Thymus (tissue), 11 donors: ENCODE results near the gene ACP7. TPM values are rescaled to one million over a fixed set of nuclear protein-coding genes. Genes with fewer than 3 reads are reported as not detected.

Source experiments
- DNase-seq, 9 donors: peaks; one replicate each; pipeline ENCODE4 v3.0.0-alpha.2; 2013; ENCODE audit warnings: low spot score in 9 of 9, low read depth in 6 of 9, missing footprints in 1 of 9
- H3K27ac ChIP-seq, 2 donors: one replicate each; pipeline ENCODE4 v1.5.1; 2013; ENCODE audit warnings: control low read depth in 1 of 2, low read depth in 1 of 2, low read length in 1 of 2, mild to moderate bottlenecking in 1 of 2, moderate library complexity in 1 of 2
- H3K27me3 ChIP-seq, 2 donors: one replicate each; pipeline ENCODE4 v1.5.1; 2013; ENCODE audit warnings: low read length in 1 of 2; ENCODE audit not compliant: control insufficient read depth in 2 of 2, insufficient read depth in 1 of 2
- H3K36me3 ChIP-seq, 2 donors: one replicate each; pipeline ENCODE4 v1.5.1; 2013; ENCODE audit warnings: low read length in 1 of 2, mild to moderate bottlenecking in 1 of 2, moderate library complexity in 1 of 2; ENCODE audit not compliant: control insufficient read depth in 2 of 2, insufficient read depth in 2 of 2
- H3K4me1 ChIP-seq, 2 donors: one replicate each; pipeline ENCODE4 v1.5.1; 2013; ENCODE audit warnings: low read length in 2 of 2; ENCODE audit not compliant: control insufficient read depth in 2 of 2, insufficient read depth in 2 of 2
- H3K4me3 ChIP-seq, 2 donors: one replicate each; pipeline ENCODE4 v1.5.1; 2013; ENCODE audit warnings: low read length in 2 of 2, control low read depth in 1 of 2, mild to moderate bottlenecking in 1 of 2
- H3K9me3 ChIP-seq, 2 donors: one replicate each; pipeline ENCODE4 v1.5.1; 2013; ENCODE audit warnings: low read length in 1 of 2, mild to moderate bottlenecking in 1 of 2; ENCODE audit not compliant: control insufficient read depth in 2 of 2, insufficient read depth in 1 of 2
- WGBS: extraction: QIAGEN DNeasy Blood & Tissue Kit; methylation state at CpG from one replicate; pipeline ENCODE4 v1.1.7; 2013; 5-methylcytosine and 5-hydroxymethylcytosine counted together
- polyA plus RNA-seq: library from polyadenylated mRNA; stranded (reverse); fragments of 200-250 nt; gene quantifications from one replicate; pipeline ENCODE4 v1.2.3, GENCODE V29; 2013
- total RNA-seq: library from RNA; stranded (reverse); fragments of 120-200 nt; gene quantifications from one replicate; pipeline ENCODE4 v1.2.4, GENCODE V29; 2013
- donor health status: healthy.

The ACP7 gene
- total and polyA plus RNA-seq, 2 donors: under 0.01 to 0.11 TPM

GRCh38 chr19:39132344-39132969 is 48.3 kb downstream of the ACP7 start:
- Histone ChIP-seq H3K36me3 (peaks cover 0 to 2% of the 10 kb centered on the region in 2 donors), H3K4me1 (no peaks in the 10 kb centered on the region), H3K27me3 (no peaks in the 10 kb centered on the region), H3K27ac (no peak overlapping the region), H3K4me3 (no peak overlapping the region), H3K9me3 (no peaks in the 10 kb centered on the region)
- WGBS: 90% methylated on average over 20 of the region's 20 CpGs
- DNase-seq: no peak

- H3K4me1 ChIP-seq: no peaks in the 10 kb centered on the region
- WGBS: 82% methylated on average over 23 of the region's 23 CpGs
- H3K27me3 ChIP-seq: no peaks in the 10 kb centered on the region
- H3K4me3 ChIP-seq: no peak overlapping the region
- no peak for DNase-seq
- H3K27ac ChIP-seq: no peak overlapping the region
- H3K9me3 ChIP-seq: no peaks in the 10 kb centered on the region
- H3K36me3 ChIP-seq: peaks cover 0 to 2% of the 10 kb centered on the region in 2 donors
Measured at GRCh38 chr19:39133431-39134270, 49.5 kb downstream of the ACP7 start.

- no peak for DNase-seq
- Histone ChIP-seq H3K4me1 (no peaks in the 10 kb centered on the region), H3K4me3 (no peak overlapping the region), H3K27ac (no peak overlapping the region), H3K9me3 (no peaks in the 10 kb centered on the region), H3K27me3 (no peaks in the 10 kb centered on the region), H3K36me3 (peaks cover 0 to 2% of the 10 kb centered on the region in 2 donors)
- WGBS: 97% methylated on average over 13 of the region's 13 CpGs
Measured at GRCh38 chr19:39135701-39136100, 51.5 kb downstream of the ACP7 start.

- no peak for DNase-seq
- 91% methylated on average over 12 of the region's 12 CpGs for WGBS
- no peaks in the 10 kb centered on the region for H3K27me3 ChIP-seq
- no peak overlapping the region for H3K27ac ChIP-seq
- H3K9me3 ChIP-seq: no peaks in the 10 kb centered on the region
- H3K36me3 ChIP-seq: peaks cover 0 to 2% of the 10 kb centered on the region in 2 donors
- no peaks in the 10 kb centered on the region for H3K4me1 ChIP-seq
- H3K4me3 ChIP-seq: no peak overlapping the region
Measured at GRCh38 chr19:39136225-39136940, 52.2 kb downstream of the ACP7 start.

- no peaks in the 10 kb centered on the region for H3K9me3 ChIP-seq
- no peaks in the 10 kb centered on the region for H3K27me3 ChIP-seq
- WGBS: 98% methylated on average over 12 of the region's 12 CpGs
- peaks cover 0 to 2% of the 10 kb centered on the region in 2 donors for H3K36me3 ChIP-seq
- no peak overlapping the region for H3K27ac ChIP-seq
- no peak overlapping the region for H3K4me3 ChIP-seq
- H3K4me1 ChIP-seq: no peaks in the 10 kb centered on the region
- no peak for DNase-seq
Measured at GRCh38 chr19:39137131-39137530, 53.0 kb downstream of the ACP7 start.

GRCh38 chr19:39138221-39139211 is 54.3 kb downstream of the ACP7 start:
- no peak overlapping the region for H3K27ac ChIP-seq
- no peaks in the 10 kb centered on the region for H3K27me3 ChIP-seq
- DNase-seq: no peak
- H3K4me1 ChIP-seq: peaks cover 0 to 5% of the 10 kb centered on the region in 2 donors
- no peak overlapping the region for H3K4me3 ChIP-seq
- H3K9me3 ChIP-seq: no peaks in the 10 kb centered on the region
- 98% methylated on average over 20 of the region's 20 CpGs for WGBS
- peaks cover 0 to 2% of the 10 kb centered on the region in 2 donors for H3K36me3 ChIP-seq

- no peaks in the 10 kb centered on the region for H3K9me3 ChIP-seq
- peaks cover 0 to 8% of the 10 kb centered on the region in 2 donors for H3K4me1 ChIP-seq
- H3K4me3 ChIP-seq: no peak overlapping the region
- H3K36me3 ChIP-seq: peaks cover 0 to 2% of the 10 kb centered on the region in 2 donors
- 97% methylated on average over 8 of the region's 8 CpGs for WGBS
- no peaks in the 10 kb centered on the region for H3K27me3 ChIP-seq
- H3K27ac ChIP-seq: no peak overlapping the region
- no peak for DNase-seq
Measured at GRCh38 chr19:39139305-39139874, 55.2 kb downstream of the ACP7 start.

GRCh38 chr19:39139971-39140453 is 55.8 kb downstream of the ACP7 start:
- Histone ChIP-seq H3K27ac (no peak overlapping the region), H3K4me1 (peaks cover 0 to 14% of the 10 kb centered on the region in 2 donors), H3K36me3 (peaks cover 0 to 2% of the 10 kb centered on the region in 2 donors), H3K4me3 (no peak overlapping the region), H3K9me3 (no peaks in the 10 kb centered on the region), H3K27me3 (no peaks in the 10 kb centered on the region)
- 93% methylated on average over 7 of the region's 7 CpGs for WGBS
- DNase-seq: no peak
